Neural cell (in vitro differentiated cells): ENCODE data around the gene PAPSS2. TPM values are rescaled to one million over a fixed set of nuclear protein-coding genes. Genes with fewer than 3 reads are reported as not detected.
"Not testable (repeated sequence)": the region's sequence is repeated elsewhere in the genome, so short reads cannot be mapped to it uniquely, and the experiment has no call there.

Experiments used
- H2AFZ ChIP-seq: fragments of 200-600, 300-800 bp; sonication (generic), shearing (Covaris generic); 2 replicates; pipeline ENCODE4 v1.6.0; 2014; ENCODE audit warnings: low read depth, mild to moderate bottlenecking, antibody characterized with exemption, low read length, moderate library complexity
- H3F3A ChIP-seq: fragments of 200-600 bp; shearing (Covaris generic); 2 replicates; pipeline ENCODE4 v1.6.1; 2016; ENCODE audit warnings: mild to moderate bottlenecking, moderate library complexity, mixed read lengths, antibody characterized with exemption, low read length; ENCODE audit not compliant: insufficient read depth, poor library complexity, severe bottlenecking
- H3K27ac ChIP-seq: fragments of 200-600, 300-800 bp; sonication (generic), shearing (Covaris generic); 2 replicates; pipeline ENCODE4 v1.5.1; 2014; ENCODE audit warnings: mild to moderate bottlenecking, low read length, moderate library complexity
- H3K27me3 ChIP-seq: fragments of 300-800, 200-600 bp; sonication (generic), shearing (Covaris generic); 2 replicates; pipeline ENCODE4 v1.6.0; 2014; ENCODE audit warnings: mild to moderate bottlenecking, low read depth, low read length, moderate library complexity; ENCODE audit not compliant: insufficient read depth
- H3K36me3 ChIP-seq: fragments of 300-800, 200-600 bp; sonication (generic), shearing (Covaris generic); 2 replicates; pipeline ENCODE4 v1.5.1; 2014; ENCODE audit warnings: mild to moderate bottlenecking, antibody characterized with exemption, low read length, moderate library complexity; ENCODE audit not compliant: insufficient read depth
- H3K4me2 ChIP-seq: fragments of 300-800, 200-600 bp; sonication (generic), shearing (Covaris generic); 2 replicates; pipeline ENCODE4 v1.6.0; 2014; ENCODE audit warnings: mild to moderate bottlenecking, low read length
- H3K4me3 ChIP-seq: fragments of 300-800, 200-600 bp; sonication (generic), shearing (Covaris generic); 2 replicates; pipeline ENCODE4 v1.5.1; 2014; ENCODE audit warnings: mild to moderate bottlenecking, low read length, moderate library complexity
- H3K79me2 ChIP-seq: fragments of 200-600 bp; shearing (Covaris generic); replicated peaks from 2 replicates; pipeline ENCODE4 v1.6.0; 2014; ENCODE audit warnings: mild to moderate bottlenecking, low read length, moderate library complexity; ENCODE audit not compliant: insufficient read depth
- H3K9ac ChIP-seq: fragments of 300-800, 200-600 bp; sonication (generic), shearing (Covaris generic); 2 replicates; pipeline ENCODE4 v1.6.1; 2016; ENCODE audit warnings: mild to moderate bottlenecking, low read length, mixed read lengths
- H3K9me2 ChIP-seq: fragments of 200-600 bp; shearing (Covaris generic); 2 replicates; pipeline ENCODE4 v1.6.1; 2016; ENCODE audit warnings: mild to moderate bottlenecking, low read length, mixed read lengths; ENCODE audit not compliant: insufficient read depth
- H3K9me3 ChIP-seq: fragments of 200-600, 300-800 bp; sonication (generic), shearing (Covaris generic); 2 replicates; pipeline ENCODE4 v1.6.1; 2016; ENCODE audit warnings: mild to moderate bottlenecking, mixed run types, low read length, moderate library complexity, mixed read lengths
- H4K20me1 ChIP-seq: fragments of 200-600 bp; shearing (Covaris generic); 2 replicates; pipeline ENCODE4 v1.6.1; 2016; ENCODE audit warnings: mild to moderate bottlenecking, mixed run types; ENCODE audit not compliant: insufficient read depth
- EP300 ChIP-seq: fragments of 450-650 bp; conservative IDR thresholded peaks from 2 replicates; pipeline ENCODE4 v1.6.1; 2014; ENCODE audit warnings: antibody characterized with exemption, mild to moderate bottlenecking, moderate library complexity; ENCODE audit not compliant: poor library complexity, severe bottlenecking
- EZH2 ChIP-seq: fragments of 200-600, 300-800 bp; shearing (Covaris generic), sonication (generic); IDR thresholded peaks from 2 replicates; pipeline ENCODE4 v1.6.1; 2014; ENCODE audit warnings: antibody characterized with exemption, low read length, borderline replicate concordance, mild to moderate bottlenecking; ENCODE audit not compliant: insufficient read depth, poor library complexity, severe bottlenecking
- MXI1 ChIP-seq: fragments of 450-650 bp; conservative IDR thresholded peaks from 2 replicates; pipeline ENCODE4 v1.6.1; 2014; ENCODE audit warnings: antibody characterized with exemption, mild to moderate bottlenecking; ENCODE audit not compliant: poor library complexity, severe bottlenecking
- POLR2AphosphoS5 ChIP-seq: IDR thresholded peaks from 2 replicates; pipeline ENCODE4 v1.6.1; 2012
- RAD21 ChIP-seq: fragments of 450-650 bp; conservative IDR thresholded peaks from 2 replicates; pipeline ENCODE4 v1.6.1; 2014; ENCODE audit warnings: antibody characterized with exemption, mild to moderate bottlenecking, moderate library complexity
- SMC3 ChIP-seq: fragments of 450-650 bp; conservative IDR thresholded peaks from 2 replicates; pipeline ENCODE4 v1.6.1; 2014; ENCODE audit warnings: antibody characterized with exemption, mild to moderate bottlenecking, moderate library complexity; ENCODE audit not compliant: poor library complexity
- TAF1 ChIP-seq: IDR thresholded peaks from 2 replicates; pipeline ENCODE4 v1.6.1; 2012; ENCODE audit warnings: low read depth
- polyA minus RNA-seq: library from RNA; depleted of rRNA, polyadenylated mRNA; stranded (reverse); fragments of >200 nt; gene quantifications from 2 replicates; pipeline ENCODE4 v1.2.3, GENCODE V29; 2014
- polyA plus RNA-seq: library from polyadenylated mRNA; depleted of rRNA; stranded (reverse); fragments of >200 nt; gene quantifications from 2 replicates; pipeline ENCODE4 v1.2.3, GENCODE V29; 2014
- TF ChIP-seq, protein P1 (sequence below): fragments of 450-650 bp; IDR thresholded peaks from 2 replicates; pipeline ENCODE4 v1.5.1; 2014; ENCODE audit warnings: antibody characterized with exemption, mild to moderate bottlenecking, moderate library complexity; ENCODE audit not compliant: poor library complexity, severe bottlenecking
- TF ChIP-seq, protein P2 (sequence below): IDR thresholded peaks from 2 replicates; pipeline ENCODE4 v1.6.1; 2012; ENCODE audit warnings: borderline replicate concordance

The PAPSS2 gene
- 0.24 and 0.36 TPM in 2 replicates for polyA plus RNA-seq
- polyA minus RNA-seq, result 0.12 and 2.2 TPM in 2 replicates

DNA sequence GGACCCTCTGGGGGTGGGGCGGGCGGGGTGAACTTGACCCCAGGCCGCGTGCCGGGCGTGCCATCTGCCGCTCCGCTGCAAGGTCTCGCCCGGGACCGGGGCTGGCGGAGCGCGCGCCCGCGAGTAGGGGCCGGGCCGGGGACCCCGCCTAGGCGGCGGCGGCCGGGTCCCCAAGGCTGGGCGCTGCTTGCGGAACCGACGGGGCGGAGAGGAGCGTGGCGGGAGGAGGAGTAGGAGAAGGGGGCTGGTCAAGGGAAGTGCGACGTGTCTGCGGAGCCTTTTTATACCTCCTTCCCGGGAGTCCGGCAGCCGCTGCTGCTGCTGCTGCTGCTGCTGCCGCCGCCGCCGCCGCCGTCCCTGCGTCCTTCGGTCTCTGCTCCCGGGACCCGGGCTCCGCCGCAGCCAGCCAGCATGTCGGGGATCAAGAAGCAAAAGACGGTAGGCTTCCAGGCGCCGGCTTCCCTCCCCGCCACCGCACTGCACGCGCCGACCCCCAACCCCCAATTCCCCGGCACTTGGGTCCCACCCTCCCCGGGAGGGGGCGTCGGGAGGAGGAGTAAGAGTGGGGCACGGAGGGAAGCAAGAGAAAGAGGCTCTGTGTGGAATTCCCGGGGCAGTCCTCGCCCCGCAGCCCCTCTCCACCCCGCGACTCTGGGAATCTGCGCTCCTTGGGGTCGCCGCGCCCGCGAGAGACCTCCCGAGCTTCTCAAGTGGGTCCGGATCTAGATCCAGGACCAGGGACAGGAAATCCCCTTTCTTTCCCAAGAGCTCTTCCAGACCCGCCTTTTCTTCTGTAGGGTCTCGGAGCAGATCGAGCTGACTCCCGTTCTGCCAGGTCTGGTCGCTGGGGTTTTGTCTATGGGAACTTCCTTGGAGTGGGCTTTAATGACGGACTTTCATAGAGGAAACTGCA is at the start of gene PAPSS2:
PAPSS2 (plus strand) TSS at position 308 of the 913 bp plus-strand sequence; CDS start at position 412, 104 bp downstream.
- peak within 1 kb of the TSS; percentile 80 for H3K4me3 ChIP-seq
- H3K27me3 ChIP-seq, result peaks cover 41% of the 10 kb centered on the region
- H4K20me1 ChIP-seq, result no peaks in the 10 kb centered on the region
- no peaks in the 10 kb centered on the region for H3F3A ChIP-seq
- peak within 1 kb of the TSS; percentile 33 for H2AFZ ChIP-seq
- H3K79me2 ChIP-seq, result no peaks in the 10 kb centered on the region
- H3K9me2 ChIP-seq, result no peaks in the 10 kb centered on the region
- H3K36me3 ChIP-seq, result no peaks in the 10 kb centered on the region
- peak within 1 kb of the TSS; percentile 70 for H3K4me2 ChIP-seq
- peak within 1 kb of the TSS; percentile 54 for H3K9ac ChIP-seq
- H3K27ac ChIP-seq, result no peak within 1 kb of the TSS
- H3K9me3 ChIP-seq, result no peaks in the 10 kb centered on the region
- TF ChIP-seq RAD21 (peak; percentile 18), MXI1 (no peak)

DNA sequence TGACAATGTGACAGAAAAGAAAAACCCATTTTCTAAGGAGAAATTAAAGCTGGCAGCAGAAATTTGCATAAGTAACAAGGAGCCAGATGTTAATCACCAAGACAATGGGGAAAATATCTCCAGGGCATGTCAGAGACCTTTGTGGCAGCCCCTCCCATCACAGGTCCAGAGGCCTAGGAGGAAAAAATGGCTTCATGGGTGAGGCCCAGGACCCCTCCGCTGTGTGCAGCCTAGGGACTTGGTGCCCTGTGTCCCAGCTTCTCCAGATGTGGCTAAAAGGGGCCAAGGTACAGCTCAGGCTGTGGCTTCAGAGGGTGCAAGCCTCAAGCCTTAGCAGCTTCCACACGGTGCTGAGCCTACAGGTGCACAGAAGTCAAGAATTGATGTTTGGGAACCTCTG is 48.3 kb upstream of the PAPSS2 start:
- H2AFZ ChIP-seq, H4K20me1 ChIP-seq: not testable (repeated sequence)

DNA sequence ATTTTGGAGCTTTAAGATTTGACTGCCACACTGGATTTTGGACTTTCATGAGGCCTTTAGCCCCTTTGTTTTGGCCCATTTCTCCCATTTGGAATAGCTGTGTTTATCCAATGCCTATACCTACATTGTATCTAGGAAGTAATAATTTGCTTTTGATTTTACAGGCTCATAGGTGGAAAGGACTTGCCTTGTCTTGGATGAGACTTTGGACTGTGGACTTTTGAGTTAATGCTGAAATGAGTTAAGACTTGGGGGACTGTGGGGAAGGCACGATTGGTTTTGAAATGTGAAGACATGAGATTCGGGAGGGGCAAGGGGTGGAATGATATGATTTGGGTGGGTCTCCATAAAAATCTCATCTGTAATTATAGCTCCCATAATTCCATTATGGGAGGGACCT is 47.6 kb upstream of the PAPSS2 start:
- Histone ChIP-seq H3K9ac (no peak overlapping the region), H3K36me3 (no peaks in the 10 kb centered on the region), H3K27ac (no peak overlapping the region), H3K79me2 (no peaks in the 10 kb centered on the region), H3K4me2 (no peak overlapping the region), H3K27me3 (no peaks in the 10 kb centered on the region), H4K20me1 (no peaks in the 10 kb centered on the region), H2AFZ (no peak overlapping the region), H3K4me3 (no peak overlapping the region), H3K9me3 (no peaks in the 10 kb centered on the region), H3K9me2 (no peaks in the 10 kb centered on the region), H3F3A (no peaks in the 10 kb centered on the region)
- TF ChIP-seq TAF1 (no peak), MXI1 (no peak), EP300 (no peak), POLR2AphosphoS5 (no peak), EZH2 (no peak), SMC3 (no peak), RAD21 (no peak)
- TF ChIP-seq, protein P1, sequence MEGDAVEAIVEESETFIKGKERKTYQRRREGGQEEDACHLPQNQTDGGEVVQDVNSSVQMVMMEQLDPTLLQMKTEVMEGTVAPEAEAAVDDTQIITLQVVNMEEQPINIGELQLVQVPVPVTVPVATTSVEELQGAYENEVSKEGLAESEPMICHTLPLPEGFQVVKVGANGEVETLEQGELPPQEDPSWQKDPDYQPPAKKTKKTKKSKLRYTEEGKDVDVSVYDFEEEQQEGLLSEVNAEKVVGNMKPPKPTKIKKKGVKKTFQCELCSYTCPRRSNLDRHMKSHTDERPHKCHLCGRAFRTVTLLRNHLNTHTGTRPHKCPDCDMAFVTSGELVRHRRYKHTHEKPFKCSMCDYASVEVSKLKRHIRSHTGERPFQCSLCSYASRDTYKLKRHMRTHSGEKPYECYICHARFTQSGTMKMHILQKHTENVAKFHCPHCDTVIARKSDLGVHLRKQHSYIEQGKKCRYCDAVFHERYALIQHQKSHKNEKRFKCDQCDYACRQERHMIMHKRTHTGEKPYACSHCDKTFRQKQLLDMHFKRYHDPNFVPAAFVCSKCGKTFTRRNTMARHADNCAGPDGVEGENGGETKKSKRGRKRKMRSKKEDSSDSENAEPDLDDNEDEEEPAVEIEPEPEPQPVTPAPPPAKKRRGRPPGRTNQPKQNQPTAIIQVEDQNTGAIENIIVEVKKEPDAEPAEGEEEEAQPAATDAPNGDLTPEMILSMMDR, result no peak
- TF ChIP-seq, protein P2, sequence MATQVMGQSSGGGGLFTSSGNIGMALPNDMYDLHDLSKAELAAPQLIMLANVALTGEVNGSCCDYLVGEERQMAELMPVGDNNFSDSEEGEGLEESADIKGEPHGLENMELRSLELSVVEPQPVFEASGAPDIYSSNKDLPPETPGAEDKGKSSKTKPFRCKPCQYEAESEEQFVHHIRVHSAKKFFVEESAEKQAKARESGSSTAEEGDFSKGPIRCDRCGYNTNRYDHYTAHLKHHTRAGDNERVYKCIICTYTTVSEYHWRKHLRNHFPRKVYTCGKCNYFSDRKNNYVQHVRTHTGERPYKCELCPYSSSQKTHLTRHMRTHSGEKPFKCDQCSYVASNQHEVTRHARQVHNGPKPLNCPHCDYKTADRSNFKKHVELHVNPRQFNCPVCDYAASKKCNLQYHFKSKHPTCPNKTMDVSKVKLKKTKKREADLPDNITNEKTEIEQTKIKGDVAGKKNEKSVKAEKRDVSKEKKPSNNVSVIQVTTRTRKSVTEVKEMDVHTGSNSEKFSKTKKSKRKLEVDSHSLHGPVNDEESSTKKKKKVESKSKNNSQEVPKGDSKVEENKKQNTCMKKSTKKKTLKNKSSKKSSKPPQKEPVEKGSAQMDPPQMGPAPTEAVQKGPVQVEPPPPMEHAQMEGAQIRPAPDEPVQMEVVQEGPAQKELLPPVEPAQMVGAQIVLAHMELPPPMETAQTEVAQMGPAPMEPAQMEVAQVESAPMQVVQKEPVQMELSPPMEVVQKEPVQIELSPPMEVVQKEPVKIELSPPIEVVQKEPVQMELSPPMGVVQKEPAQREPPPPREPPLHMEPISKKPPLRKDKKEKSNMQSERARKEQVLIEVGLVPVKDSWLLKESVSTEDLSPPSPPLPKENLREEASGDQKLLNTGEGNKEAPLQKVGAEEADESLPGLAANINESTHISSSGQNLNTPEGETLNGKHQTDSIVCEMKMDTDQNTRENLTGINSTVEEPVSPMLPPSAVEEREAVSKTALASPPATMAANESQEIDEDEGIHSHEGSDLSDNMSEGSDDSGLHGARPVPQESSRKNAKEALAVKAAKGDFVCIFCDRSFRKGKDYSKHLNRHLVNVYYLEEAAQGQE, result no peak

More for the DNA sequence above, 48.3 kb upstream of the PAPSS2 start:
- not testable (repeated sequence) for H3F3A ChIP-seq, H3K36me3 ChIP-seq, H3K9me2 ChIP-seq, H3K9ac ChIP-seq, H3K4me2 ChIP-seq, H3K9me3 ChIP-seq, H3K4me3 ChIP-seq, H3K27ac ChIP-seq, H3K79me2 ChIP-seq, H3K27me3 ChIP-seq
